ENCODE measurements around the gene INPP4A.
A peak's percentile ranks its signal among the peaks of the same experiment; 100 is the strongest.
"Not testable (repeated sequence)": the region's sequence is repeated elsewhere in the genome, so short reads cannot be mapped to it uniquely, and the experiment has no call there.

The INPP4A gene

DNA sequence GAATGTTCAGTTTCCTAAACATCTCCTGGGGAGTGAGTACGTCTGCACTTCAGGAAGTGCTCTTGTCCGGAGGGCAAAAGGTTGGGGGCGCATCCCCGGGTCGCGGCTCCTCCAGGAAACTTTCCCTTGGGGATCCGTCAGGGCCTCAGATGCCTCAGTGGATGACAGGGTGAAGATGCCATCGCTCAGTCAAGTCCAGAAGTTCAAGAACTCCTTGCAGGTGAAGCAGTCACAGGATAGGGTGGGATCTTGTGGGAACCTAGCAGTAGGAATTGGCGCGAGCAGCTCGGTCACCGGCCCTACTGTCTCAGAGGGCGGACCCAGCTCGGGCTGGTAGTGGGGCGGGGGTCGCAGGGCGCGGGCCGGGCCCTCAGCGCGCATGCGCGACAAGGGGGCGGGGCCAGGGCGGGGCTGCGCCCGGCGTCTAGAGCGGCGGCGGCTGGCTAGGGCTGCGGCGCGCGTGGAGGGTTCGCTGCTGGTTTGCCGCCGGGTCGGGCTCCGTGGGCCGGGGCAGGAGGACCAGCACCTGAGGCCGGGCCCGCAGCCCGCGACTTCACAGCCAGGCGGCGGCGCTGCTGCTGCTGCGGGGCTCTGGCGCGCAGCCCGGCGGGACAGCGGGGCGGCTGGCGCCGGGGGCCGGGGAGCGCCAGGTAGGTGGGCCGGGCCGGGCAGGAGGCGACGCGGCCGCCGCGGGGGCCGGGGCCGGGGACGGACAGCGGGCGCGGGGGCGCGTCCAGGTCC is at the start of gene INPP4A:
INPP4A (plus strand) TSS at position 423 of the 741 bp plus-strand sequence. CDS start 75,191 bp downstream, outside the sequence.
- peak; percentile 58 to 91 for DNase-seq

DNA sequence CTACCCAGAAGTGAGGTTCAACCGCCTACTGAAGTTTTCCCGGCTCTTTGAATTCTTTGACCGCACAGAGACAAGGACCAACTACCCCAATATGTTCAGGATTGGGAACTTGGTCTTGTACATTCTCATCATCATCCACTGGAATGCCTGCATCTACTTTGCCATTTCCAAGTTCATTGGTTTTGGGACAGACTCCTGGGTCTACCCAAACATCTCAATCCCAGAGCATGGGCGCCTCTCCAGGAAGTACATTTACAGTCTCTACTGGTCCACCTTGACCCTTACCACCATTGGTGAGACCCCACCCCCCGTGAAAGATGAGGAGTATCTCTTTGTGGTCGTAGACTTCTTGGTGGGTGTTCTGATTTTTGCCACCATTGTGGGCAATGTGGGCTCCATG is 48.7 kb upstream of the INPP4A start:
- DNase-seq = no peak

DNA sequence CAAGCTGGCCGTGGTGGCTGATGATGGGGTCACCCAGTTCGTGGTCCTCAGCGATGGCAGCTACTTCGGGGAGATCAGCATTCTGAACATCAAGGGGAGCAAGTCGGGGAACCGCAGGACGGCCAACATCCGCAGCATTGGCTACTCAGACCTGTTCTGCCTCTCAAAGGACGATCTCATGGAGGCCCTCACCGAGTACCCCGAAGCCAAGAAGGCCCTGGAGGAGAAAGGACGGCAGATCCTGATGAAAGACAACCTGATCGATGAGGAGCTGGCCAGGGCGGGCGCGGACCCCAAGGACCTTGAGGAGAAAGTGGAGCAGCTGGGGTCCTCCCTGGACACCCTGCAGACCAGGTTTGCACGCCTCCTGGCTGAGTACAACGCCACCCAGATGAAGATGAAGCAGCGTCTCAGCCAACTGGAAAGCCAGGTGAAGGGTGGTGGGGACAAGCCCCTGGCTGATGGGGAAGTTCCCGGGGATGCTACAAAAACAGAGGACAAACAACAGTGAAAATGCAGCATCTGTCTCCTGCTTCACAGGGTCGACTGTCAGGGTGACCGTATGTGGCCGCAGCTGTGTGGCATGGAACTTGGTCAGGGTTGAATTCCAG is 47.8 kb upstream of the INPP4A start:
- DNase-seq = no peak

DNA sequence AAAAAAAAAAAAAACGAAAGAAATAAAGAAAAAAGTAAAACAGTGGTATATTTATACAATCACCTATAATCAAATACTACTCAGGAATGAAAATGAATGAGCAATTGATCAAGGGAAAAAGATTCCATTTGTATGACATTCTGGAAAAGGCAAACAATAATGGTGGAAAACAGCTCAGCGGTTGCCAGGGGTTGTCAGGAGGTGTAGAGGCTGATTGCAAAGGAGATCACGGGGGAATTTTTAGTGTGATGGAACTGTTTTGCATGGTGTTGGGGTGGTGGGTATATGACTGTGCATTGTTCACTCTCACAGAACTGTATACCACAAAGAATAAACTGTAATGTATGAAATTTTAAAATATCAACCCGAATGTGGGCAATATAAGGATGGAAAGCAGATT is 45.5 kb upstream of the INPP4A start:
- no peak for DNase-seq

DNA sequence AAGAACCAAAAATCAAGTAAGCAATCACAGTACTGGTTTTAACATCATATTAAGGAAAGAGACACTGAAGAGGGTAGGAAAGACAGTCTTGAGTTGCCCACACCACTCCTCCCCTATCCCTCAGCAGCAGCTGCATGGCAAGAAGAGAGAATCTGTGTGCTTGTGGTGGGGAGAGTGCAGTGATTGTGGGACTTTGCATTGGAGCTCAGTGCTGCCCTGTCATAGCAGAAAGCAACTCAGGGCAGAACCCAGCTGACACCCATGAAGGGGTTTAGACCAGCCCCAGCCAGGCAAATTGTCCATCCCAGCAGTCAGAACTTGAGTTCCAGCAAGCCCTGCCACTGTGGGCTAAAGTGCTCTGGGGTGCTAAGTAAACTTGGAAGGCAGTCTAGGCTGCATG is 40.8 kb upstream of the INPP4A start:
- DNase-seq = no peak

DNA sequence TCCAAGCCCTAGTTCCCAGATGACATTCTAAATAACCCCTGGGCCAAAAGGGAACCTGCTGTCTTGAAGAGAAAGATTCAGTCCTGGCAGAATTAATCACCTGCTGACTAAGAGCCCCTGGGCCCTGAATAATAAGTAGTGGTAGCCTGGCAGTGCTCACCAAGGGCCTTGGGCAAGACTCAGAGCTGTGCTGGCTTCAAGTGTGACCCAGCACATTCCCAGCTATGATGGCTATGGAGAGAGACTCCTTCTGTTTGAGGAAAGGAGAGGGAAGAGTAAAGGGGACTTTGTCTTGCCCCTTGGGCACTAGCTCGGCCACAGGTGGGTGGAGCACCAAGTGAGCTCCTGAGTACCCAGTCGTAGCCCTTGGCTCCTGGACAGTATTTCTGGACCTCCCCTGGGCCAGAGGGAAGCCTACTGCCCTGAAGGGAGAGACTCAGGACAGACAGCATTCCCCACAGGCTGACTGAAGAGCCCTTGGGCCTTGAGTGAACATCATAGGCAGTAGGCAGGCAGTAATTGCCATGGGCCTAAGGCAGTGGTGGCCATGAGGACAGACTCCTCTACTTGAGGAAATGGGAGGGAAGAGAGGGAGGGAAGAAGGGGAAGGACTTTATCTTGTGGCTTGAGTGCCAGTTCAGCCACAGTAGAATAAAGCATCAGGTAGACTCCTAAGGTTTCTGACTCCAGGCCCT is 40.0 kb upstream of the INPP4A start:
- DNase-seq = no peak

DNA sequence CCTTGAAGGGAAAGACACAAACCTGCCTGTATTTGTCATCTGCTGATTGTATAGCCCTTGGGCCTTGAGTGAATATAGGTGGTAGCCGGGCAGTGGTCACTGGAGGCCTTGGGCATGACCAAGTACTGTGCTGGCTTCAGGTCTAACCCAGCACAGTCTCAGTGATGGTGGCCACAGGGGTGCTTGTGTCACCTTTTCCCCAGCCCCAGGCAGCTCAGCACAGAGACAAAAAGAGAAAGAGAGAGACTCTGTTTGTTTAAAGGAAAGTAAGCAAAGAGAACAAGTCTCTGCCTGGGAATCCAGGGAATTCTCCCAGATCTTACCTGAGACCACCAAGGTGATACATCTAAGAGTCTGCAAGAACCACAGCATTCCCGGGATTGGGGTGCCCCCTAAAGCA is 39.4 kb upstream of the INPP4A start:
- no peak for DNase-seq

DNA sequence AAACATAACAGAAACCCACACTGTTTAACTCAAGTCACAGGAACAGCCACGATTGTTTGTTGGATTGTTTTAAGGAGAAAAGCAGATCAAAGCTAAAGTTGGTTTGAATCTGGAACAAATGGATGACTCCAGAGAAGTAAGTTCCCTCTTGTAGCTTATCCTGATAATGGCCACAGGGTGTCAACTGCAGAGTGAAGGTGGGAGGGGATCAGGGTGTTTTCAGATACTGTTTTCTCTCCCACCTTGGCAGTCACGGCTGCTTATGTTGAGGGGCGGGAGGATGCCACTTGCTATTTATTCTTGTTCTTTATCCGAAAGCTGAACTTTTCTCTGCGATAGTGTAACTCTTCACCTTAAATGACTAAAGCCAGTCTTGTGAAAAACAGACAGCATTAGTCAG is 36.5 kb upstream of the INPP4A start:
- no peak for DNase-seq

DNA sequence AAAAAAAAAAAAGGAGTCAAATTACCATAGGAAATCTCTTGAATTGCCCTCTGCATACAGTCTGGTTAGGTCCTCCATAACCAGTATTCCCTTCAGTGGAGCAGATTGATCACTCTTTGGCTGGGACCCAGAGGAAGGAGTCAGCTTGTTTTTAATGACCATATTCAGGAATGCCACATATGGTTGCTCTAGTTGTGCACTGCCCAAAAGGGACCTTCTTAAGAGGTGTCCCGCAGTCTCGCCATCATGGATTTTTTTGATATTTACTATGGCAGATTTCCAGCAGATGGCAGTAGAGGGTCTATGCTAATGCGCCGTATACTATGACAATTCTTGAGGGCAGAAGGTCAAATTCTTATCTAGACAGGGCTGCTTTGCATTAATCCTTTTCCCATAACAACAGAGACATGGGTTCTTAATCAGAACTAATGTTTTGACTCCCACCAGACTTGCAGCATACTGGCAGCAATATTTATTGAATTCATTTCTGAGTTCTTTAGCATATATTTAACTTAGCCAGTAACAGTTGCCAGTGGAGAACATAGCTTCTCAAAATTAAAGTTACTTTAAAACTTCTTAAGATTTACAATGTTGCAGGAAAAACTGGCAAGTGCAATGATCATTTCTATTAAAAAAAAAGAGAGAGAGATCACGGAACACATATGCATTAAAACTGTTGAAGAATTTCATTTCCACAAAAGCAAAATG is 31.8 kb upstream of the INPP4A start:
- DNase-seq = peak; percentile 30 to 75

DNA sequence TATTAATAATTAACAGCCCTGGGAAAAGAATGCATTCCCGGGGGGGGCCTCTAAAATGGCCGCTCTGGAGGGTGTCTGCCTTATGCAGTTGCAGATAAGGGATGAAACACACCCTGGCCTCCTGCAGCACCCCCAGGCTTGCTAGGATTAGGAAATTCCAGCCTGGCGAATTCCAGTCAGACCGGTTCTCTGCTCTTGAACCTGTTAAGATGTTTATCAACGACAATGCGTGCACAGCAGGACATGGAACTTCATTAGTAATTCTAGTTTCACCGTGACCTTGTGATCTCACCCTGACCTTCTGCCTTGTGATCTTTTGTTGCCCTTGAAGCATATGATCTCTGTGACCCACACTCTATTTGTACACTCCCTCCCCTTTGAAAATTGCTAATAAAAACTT is 30.4 kb upstream of the INPP4A start:
- DNase-seq = not testable (repeated sequence)

DNA sequence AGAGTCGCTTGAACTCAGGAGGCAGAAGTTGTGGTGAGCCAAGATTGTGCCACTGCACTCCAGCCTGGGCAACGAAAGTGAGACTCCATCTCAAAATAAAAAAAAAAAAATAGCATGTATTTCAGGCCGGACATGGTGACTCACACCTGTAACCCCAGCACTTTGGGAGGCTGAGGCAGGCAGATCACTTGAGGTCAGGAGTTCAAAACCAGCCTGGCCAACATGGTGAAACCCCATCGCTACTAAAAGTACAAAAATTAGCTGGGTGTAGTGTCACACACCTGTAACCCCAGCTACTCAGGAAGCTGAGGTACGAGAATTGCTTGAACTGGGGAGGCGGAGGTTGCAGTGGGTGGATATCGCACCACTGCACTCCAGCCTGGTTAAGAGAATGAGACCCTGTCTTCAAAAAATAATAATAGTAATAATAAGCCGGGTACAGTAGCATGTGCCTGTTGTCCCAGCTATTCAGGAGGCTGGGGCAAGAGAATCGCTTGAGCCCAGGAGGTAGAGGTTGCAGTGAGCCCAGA is 28.9 kb upstream of the INPP4A start:
- DNase-seq = not testable (repeated sequence)

DNA sequence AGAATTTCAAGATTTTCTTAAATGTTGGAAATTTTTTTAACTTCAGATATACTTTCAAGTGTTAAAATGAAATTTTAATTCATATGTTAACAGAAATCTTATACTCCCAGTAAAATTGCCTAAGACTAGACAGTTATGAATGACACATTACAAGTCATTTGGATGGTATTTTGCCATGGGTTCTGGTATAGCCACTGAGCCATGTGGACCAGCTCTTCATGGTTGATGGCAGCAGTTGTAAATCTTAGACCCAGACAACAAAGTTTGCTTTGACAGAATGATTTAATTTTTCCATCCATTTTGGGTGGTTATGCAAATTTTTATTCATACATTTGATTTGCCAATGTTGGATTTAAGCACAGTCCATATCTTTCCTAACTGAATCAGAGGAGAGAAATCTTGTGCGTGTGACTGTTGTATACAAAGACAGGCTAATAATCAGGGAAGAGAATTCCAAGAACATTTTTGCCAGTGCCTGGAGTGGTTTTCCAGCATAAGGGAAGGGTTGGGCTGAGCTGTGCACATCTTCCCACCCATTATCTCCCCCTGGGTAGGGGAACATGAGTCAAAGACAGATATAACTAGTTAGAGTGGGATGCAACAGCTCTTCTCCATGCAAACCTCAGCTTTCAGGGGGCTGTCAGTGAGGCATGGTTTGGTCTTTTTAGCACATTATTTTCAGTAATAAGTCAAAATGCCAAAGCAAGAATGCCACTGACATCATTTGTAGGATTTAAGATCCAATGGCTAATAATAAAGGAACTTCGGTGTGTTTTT is 28.1 kb upstream of the INPP4A start:
- no peak for DNase-seq

DNA sequence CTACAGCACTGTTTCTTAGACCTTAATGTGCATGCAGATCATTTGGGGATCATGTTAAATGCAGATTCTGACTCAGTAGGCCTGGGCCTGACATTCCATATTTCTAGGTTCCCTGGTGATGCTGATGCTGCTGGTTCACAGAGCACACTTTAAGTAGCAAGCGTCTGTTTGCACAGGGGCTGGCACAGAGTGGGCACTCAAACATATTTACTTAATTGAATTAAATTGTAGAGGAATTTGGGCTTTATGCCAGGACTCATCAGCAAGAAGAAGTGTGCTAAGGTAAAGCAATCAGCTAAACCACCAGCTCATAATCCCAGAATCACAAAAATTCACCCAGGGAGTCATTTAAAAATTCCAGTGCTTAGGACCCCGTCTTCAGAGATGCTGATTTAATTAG is 25.1 kb upstream of the INPP4A start:
- DNase-seq = no peak

DNA sequence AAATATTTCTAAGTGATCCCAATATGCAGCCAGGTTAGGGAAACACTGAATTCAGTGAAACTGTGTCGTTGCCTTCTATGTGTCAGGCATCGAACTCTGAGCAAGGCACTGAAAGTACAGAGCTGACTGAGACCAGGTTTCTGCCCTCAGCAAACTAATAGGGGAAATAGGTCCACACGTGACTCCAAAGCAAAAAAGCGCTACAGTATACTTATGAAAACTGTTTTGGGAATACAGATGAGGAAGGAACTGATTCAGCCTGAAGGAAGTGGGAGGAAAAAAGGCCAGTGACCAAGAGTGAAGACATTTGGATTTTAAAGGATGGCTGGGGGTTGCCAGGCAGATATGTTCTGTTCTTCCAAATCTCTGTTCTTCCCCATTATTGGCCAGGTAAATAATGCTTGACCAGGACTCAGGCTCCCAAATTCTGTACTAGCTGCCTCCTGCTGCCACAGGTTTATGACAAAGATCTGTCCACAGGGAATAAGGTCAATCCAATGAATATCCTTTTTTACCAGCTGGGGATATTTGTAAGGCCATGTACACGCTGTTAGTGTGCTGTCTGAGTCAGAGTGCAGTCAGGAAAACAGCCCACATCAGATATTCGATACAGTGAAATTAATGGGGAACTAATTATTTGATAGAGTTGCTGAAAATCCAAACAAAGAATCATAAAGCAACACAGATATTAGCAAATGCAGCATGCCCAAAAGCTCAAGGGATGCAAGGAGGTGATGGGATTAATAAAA is 24.5 kb upstream of the INPP4A start:
- DNase-seq = no peak

DNA sequence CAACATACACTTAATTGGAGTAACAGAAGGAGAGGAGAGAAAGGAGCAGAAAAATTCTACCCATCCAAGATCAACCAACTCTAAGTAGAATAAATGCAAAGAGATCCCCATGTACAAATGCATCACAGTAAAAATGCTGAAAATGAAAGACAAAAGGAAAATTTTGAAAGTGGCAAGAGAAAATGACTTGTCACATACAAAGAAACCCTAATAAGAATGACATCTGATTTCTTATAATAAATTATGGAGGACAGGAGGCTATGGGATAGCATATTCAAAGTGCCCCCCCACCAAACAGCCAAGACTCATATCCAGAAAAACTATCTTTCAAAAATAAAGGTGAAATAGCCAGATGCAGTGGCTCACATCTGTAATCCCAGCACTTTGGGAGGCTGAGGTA is 22.2 kb upstream of the INPP4A start:
- no peak for DNase-seq

DNA sequence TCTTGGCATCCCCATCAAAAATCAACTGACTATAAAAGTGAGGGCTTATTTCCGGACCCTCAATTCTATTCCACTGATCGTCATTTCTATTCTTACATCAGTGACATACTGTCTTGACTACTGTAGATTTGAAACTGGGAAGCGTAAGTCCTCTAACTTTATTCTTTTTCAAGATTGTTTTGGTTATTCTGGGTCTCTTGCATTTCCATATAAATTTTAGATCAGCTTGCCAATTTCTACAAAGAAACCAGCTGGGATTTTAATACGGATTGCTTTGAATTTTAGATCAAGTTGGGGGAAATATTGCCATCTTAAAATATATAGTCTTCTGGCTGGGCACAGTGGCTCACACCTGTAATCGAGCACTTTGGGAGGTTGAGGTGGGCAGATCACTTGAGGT is 17.9 kb upstream of the INPP4A start:
- no peak for DNase-seq

DNA sequence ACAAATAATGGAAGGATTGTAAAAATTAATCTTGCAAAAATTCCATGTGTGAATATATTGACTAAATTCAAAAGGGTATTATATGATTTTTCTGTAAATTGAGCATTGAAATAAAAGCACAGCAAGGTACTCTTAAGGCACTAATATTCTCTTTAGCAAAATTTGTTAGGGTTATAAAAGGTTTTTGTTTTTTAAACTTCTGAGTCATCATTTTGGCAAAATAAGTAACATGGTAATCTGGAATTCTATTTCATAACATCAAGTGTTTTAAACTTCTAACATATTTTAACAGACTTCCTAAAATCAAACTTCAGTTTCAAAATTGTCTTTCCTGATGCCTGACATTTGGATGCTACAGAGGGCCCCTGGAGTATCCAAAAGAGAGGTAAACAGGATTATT is 12.5 kb upstream of the INPP4A start:
- DNase-seq = no peak

DNA sequence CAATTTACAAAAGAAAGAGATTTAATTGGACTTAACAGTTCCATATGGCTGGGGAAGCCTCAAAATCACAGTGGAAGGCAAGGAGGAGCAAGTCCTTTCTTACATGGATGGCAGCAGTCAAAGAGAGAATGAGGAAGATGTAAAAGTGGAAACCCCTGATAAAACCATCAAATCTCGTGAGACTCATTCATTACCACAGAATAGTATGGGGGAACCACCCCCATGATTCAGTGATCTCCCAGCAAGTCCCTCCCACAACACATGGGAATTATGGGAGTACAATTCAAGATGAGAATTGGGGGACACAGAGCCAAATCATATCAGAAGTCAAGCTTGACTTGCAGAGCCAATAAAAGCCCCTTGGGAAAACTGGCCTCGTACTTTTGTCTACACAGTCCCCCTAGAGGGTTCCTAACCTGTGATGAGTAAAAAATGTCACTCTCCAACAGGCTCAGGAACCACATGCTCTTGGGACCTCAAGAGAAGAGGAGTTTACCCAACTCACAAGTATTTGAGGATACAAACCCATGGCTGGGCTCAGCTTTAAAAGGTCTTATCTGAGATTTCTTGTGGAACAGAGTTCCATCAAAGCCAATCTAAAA is 11.2 kb upstream of the INPP4A start:
- DNase-seq = no peak

DNA sequence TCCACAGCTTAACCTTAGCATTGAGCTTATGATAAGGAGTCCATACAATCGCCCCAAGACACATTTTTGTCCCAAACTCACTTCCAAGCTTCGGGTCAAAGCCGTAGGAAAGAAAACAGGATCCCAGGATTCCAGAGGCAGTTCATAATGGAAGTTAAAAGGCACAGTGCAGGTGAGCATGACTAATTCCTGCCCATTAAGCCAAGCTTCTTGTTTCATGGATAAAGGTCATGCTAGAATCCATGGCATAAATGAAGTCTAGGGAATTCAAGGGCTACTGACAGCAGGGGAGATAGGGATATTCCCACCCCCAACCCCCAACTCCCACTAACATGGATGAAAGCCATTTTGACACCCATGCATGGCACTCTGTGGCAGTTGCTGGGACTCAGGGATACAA is 10.2 kb upstream of the INPP4A start:
- no peak for DNase-seq

DNA sequence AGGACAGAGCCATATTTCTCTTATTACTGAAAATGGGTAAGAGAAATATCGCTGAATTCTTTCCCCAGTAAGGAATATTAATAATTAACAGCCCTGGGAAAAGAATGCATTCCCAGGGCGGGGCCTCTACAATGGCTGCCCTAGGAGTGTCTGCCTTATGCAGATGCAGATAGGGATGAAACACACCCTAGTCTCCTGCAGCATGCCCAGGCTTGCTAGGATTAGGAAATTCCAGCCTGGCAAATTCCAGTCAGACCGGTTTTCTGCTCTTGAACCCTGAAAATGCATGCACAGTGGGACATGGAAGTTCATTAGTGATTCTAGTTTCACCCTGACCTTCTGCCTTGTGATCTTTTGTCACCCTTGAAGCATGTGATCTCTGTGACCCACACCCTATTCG is 9.0 kb upstream of the INPP4A start:
- peak in 1 of 2 experiments; percentile 34 for DNase-seq

DNA sequence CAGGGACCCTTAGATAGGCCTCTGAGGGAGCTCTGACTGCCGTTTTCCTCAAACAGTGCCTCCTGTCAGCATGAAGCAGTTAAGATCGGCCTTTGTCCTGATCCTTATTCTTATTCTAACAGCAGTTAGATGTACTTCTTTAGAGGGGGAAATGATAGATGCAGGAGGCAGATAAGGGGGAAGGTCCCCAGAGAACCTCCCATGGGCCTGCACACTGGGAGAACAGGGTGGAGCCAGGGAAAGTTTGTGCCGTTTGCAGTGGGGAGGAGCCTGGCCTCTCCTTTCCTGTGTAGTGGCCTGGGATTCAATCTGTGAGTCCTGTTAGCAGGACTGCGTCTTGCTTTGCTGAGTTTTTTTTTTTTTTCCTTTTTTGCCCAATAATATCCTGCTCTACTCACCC is 7.9 kb upstream of the INPP4A start:
- DNase-seq = no peak
